Natural killer cell (primary cell): ENCODE measurements around the gene RASL11A. TPM values are rescaled to one million over a fixed set of nuclear protein-coding genes. Genes with fewer than 3 reads are reported as not detected.
A peak's percentile ranks its signal among the peaks of the same experiment; 100 is the strongest.

ENCODE experiments used
- ATAC-seq, 3 donors: fragments of 150-1000 bp in 2 of 3; fragments of 200-7000 bp in 1 of 3; cut with Tn5 transposase; 1 replicate in 1 of 3; 2 replicates in 2 of 3; pipeline ENCODE4 v1.10.0; 2021; ENCODE audit warnings: mild to moderate bottlenecking in 2 of 3, moderate library complexity in 2 of 3
- DNase-seq, 2 donors: peaks; one replicate each; pipeline versions ENCODE4 v3.0.0 to v3.0.0-alpha.2; 2013 to 2021; ENCODE audit warnings: mixed read lengths in 1 of 2
- H3K27ac ChIP-seq: one replicate; pipeline ENCODE4 v1.5.1; 2013; ENCODE audit warnings: mild to moderate bottlenecking, low read length
- H3K27me3 ChIP-seq: one replicate; pipeline ENCODE4 v1.6.1; 2013; ENCODE audit warnings: low read length; ENCODE audit not compliant: control insufficient read depth, insufficient read depth
- H3K36me3 ChIP-seq: one replicate; pipeline ENCODE4 v1.6.1; 2013; ENCODE audit warnings: low read length; ENCODE audit not compliant: control insufficient read depth, insufficient read depth
- H3K4me1 ChIP-seq: one replicate; pipeline ENCODE4 v1.6.1; 2013; ENCODE audit warnings: low read length; ENCODE audit not compliant: control insufficient read depth, insufficient read depth
- H3K4me3 ChIP-seq: one replicate; pipeline ENCODE4 v1.5.1; 2013; ENCODE audit warnings: low read length
- H3K9me3 ChIP-seq: one replicate; pipeline ENCODE4 v1.6.1; 2013; ENCODE audit warnings: low read length; ENCODE audit not compliant: control insufficient read depth, insufficient read depth
- H3K27ac Mint-ChIP-seq, 2 donors: one replicate each; pipeline ENCODE4 v1.8.0; 2022; ENCODE audit warnings: mild to moderate bottlenecking in 2 of 2, mixed read lengths in 2 of 2, moderate library complexity in 1 of 2
- H3K27me3 Mint-ChIP-seq, 2 donors: one replicate each; pipeline ENCODE4 v1.8.0; 2022; ENCODE audit warnings: low read depth in 2 of 2, mixed read lengths in 2 of 2
- H3K36me3 Mint-ChIP-seq: one replicate; pipeline ENCODE4 v1.8.0; 2022; ENCODE audit warnings: mixed read lengths
- H3K4me1 Mint-ChIP-seq, 2 donors: one replicate each; pipeline ENCODE4 v1.8.0; 2022; ENCODE audit warnings: mixed read lengths in 2 of 2
- H3K4me3 Mint-ChIP-seq: one replicate; pipeline ENCODE4 v1.8.0; 2022; ENCODE audit warnings: mild to moderate bottlenecking, moderate library complexity, mixed read lengths
- H3K9me3 Mint-ChIP-seq, 2 donors: one replicate each; pipeline ENCODE4 v1.8.0; 2022; ENCODE audit warnings: mixed read lengths in 2 of 2
- CTCF ChIP-seq: fragments of 200-600 bp; IDR thresholded peaks from one replicate; pipeline ENCODE4 v1.8.0; 2022; ENCODE audit warnings: antibody characterized with exemption
- WGBS: methylation state at CpG from one replicate; pipeline ENCODE4 v1.1.7; 2013; ENCODE audit warnings: missing lambda C conversion rate; ENCODE audit not compliant: insufficient coverage; 5-methylcytosine and 5-hydroxymethylcytosine counted together
- intact Hi-C: fragments of 100-400 bp; cut with micrococcal nuclease; formaldehyde crosslinking; loops from one replicate; pipeline ENCODE4 v1.14.2; 2022
- total RNA-seq, 4 donors: library from RNA; stranded (reverse); fragments of 120-200 nt in 1 of 4; gene quantifications; one replicate each; pipeline versions ENCODE4 v1.2.3 to v1.2.4, GENCODE V29; 2013 to 2022

Gene RASL11A
- total RNA-seq, 3 donors from 2014 or later (not counting 1 experiment from before 2014, with no cell fraction given) = 0.70 to 2.0 (median 1.4) TPM

GRCh38 chr13:27245610-27246009, 25.0 kb upstream of the RASL11A start:
- Histone ChIP-seq H3K27me3 (no peaks in the 10 kb centered on the region), H3K4me3 (no peak overlapping the region), H3K9me3 (no peaks in the 10 kb centered on the region), H3K4me1 (no peaks in the 10 kb centered on the region), H3K27ac (no peak overlapping the region), H3K36me3 (no peaks in the 10 kb centered on the region)
- no peak for ATAC-seq
- Mint-ChIP-seq H3K36me3 (peaks cover 9% of the 10 kb centered on the region), H3K4me3 (no peak overlapping the region), H3K27ac (no peak overlapping the region), H3K27me3 (no peaks in the 10 kb centered on the region), H3K4me1 (peaks cover 4 to 8% of the 10 kb centered on the region in 2 donors), H3K9me3 (no peaks in the 10 kb centered on the region)
- intact Hi-C loops = no loop called here
- no peak for DNase-seq
- no peak for TF ChIP-seq CTCF
- 95% methylated on average over 7 of the region's 7 CpGs for WGBS

GRCh38 chr13:27250833-27251165, 19.8 kb upstream of the RASL11A start:
- Mint-ChIP-seq H3K27me3 (no peaks in the 10 kb centered on the region), H3K9me3 (no peaks in the 10 kb centered on the region), H3K4me3 (peak overlapping the region; percentile 97), H3K36me3 (no peaks in the 10 kb centered on the region), H3K4me1 (peaks cover 36 to 50% of the 10 kb centered on the region in 2 donors), H3K27ac (peak overlapping the region; percentile 96 to 100)
- Histone ChIP-seq H3K36me3 (peaks cover 18% of the 10 kb centered on the region), H3K9me3 (no peaks in the 10 kb centered on the region), H3K4me1 (peaks cover 7% of the 10 kb centered on the region), H3K27ac (peak overlapping the region; percentile 100), H3K4me3 (peak overlapping the region; percentile 99), H3K27me3 (no peaks in the 10 kb centered on the region)
- ATAC-seq = peak; percentile 2 to 9 (median 3)
- intact Hi-C loops = loop anchor here (1.0 to 2.0 kb wide), 5 partner anchors 20 to 370 kb away; partner anchors contain the start of genes LNX2, MTIF3, RASL11A and USP12
- WGBS = 0% methylated on average over 2 of the region's 9 CpGs
- TF ChIP-seq CTCF = no peak
- no peak for DNase-seq

- WGBS = under 1% methylated on average over 69 of the region's 69 CpGs
- ATAC-seq = peak; percentile 91 to 96 (median 93)
- Mint-ChIP-seq H3K9me3 (no peaks in the 10 kb centered on the region), H3K4me3 (peak within 1 kb of the TSS; percentile 97), H3K27me3 (no peaks in the 10 kb centered on the region), H3K36me3 (no peaks in the 10 kb centered on the region), H3K4me1 (peaks cover 36 to 50% of the 10 kb centered on the region in 2 donors), H3K27ac (peak within 1 kb of the TSS; percentile 96 to 100)
- H3K9me3 ChIP-seq = no peaks in the 10 kb centered on the region
- peaks cover 24% of the 10 kb centered on the region for H3K36me3 ChIP-seq
- TF ChIP-seq CTCF = no peak
- peaks cover 7% of the 10 kb centered on the region for H3K4me1 ChIP-seq
- H3K27ac ChIP-seq = peak within 1 kb of the TSS; percentile 100
- peak within 1 kb of the TSS; percentile 99 for H3K4me3 ChIP-seq
- intact Hi-C loops = loop anchor here (1.0 to 2.0 kb wide), 5 partner anchors 19 to 369 kb away; partner anchors contain the start of genes LNX2, MTIF3, RASL11A and USP12
- peak; percentile 91 to 98 for DNase-seq
- no peaks in the 10 kb centered on the region for H3K27me3 ChIP-seq
These were observed 19.2 kb upstream of the RASL11A start, which contains the start of gene RPL21 for GRCh38 chr13:27251166-27252091. TSS of gene RPL21 (plus strand) at chr13:27251558. CDS start at chr13:27253777, 2,219 bp downstream.
